ENCODE results near the gene TUBB6. TPM values are rescaled to one million over a fixed set of nuclear protein-coding genes. Genes with fewer than 3 reads are reported as not detected.

TUBB6 gene
- polyA plus RNA-seq, 1 donor: 58.9 TPM

DNA sequence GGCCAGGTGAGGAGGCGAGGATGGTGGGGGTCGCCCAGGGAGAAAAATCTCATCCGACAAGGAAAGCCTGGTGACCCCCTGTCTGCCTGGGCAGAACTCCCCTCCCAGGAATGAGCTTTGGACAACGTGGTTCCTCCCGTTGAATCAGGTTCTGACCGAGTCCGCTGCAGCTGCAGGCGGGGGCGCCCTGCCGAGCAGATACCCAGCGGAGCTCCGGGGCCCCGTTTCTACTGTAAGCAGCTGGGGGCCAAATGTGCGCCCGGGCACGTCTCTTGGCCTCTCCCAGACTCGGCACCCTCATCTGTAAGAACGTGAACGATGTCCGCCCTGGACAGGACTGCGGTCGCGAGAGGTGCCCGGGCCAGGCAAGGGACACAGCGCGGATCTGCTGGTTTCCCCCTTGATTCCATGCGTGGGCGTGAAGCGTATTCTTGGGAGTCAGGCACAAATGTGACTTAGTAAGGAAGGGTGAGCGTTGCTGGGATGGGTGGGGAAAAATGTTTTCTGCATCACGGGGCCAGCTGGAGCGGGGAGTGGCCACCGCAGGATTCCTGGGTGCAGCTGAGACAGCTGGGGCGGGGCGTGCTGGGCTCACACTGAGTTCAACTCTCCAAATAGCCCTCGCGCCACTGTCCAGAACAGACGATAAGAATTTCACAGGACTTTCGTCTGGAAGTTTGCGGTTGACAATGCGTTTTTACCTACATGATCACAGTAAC, 20.2 kb upstream of the TUBB6 start:
- peak; percentile 56 for DNase-seq

DNA sequence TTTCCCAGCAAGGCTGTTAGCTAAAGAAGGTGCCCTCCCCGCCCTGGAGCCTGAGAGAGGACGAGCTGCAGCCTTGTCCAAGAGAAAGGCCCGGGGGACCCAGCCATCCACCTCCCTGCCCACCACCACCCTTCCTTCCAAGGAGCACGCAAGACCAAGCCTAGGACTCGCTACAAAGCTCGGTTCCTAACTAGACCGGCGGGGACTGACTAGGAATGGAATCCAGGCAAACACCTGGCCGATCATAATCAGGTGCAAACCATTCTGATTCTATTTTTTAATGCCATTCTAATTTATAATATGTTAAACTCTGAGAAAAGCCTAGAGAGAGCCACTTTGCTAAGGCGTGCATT, 19.7 kb upstream of the TUBB6 start:
- no peak for DNase-seq

DNA sequence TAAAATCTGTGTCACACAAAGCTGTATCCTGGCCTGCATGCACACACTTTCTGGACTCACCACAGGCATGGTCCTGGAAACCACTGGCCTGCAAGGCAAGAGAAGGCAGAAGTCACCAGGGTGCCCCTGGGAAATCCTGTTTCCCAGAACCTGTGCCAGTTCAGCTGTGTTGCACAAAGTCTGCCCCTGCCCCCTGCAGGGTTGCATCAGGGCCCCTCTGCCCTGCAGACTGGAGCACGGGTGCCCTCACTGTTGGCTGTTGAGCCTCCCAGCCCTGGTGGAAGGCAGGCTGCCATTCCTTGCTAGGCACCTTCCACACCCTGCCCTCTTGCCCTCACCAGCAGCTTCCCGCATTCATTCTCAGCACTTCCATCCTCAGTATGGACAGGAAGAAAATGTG, 18.0 kb upstream of the TUBB6 start:
- no peak for DNase-seq

DNA sequence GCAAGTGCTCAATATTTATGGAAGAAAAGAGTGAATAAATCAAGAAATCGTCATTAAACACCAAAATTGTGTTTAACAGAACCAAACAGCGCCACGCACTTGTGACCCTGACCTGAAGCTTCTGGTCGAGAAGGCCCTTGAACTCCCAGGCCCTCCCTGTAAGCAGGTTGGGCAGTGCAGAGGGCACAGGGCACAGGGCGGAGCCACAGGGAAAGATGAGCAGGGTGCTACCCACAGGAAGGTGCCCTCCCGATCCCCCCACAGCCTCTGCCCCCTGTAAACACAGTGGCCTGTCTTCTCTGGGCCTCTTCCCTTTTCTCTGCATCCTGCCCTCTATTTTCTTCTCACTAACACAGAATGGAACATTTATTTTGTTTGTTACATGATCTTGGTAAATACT, 16.9 kb upstream of the TUBB6 start:
- DNase-seq: no peak

DNA sequence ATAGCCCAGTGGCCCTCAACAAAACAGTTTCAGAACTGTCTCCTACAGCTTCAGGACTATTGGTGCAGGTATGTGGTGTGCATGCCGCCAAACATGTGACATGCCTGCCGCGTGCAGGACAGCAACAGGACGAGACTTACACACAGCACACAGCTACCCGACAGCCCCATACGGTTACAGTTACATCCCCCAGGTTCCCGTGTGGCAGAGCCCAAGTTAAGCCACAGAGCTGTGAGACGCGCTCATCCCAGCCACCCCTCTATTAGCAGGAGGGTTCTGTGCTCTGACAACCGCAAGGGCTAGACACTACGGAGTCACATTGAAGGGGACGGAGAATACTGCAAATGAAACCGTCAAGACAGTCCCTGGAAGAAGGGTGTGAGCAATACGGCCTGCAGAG, 16.4 kb upstream of the TUBB6 start:
- no peak for DNase-seq

DNA sequence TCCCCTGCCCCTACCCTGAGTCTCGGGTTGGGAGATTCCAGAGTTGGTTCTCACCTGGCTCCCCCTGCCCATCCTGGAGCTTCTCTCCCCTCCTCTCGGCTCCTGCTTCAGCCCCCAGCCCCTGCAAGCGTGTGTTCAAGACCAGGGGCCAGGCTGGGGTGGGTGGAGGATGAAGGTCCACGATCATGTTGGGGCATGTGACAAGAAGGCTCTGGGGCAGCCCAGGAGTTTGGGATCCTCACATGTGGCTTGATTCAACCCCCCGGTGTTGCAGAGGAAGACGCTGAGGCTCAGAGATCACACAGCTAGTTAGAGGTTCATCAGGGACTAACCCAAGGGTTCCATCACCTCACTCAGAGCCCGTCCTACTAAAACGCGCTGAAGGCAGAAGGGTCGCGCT, 14.2 kb upstream of the TUBB6 start:
- DNase-seq: no peak

DNA sequence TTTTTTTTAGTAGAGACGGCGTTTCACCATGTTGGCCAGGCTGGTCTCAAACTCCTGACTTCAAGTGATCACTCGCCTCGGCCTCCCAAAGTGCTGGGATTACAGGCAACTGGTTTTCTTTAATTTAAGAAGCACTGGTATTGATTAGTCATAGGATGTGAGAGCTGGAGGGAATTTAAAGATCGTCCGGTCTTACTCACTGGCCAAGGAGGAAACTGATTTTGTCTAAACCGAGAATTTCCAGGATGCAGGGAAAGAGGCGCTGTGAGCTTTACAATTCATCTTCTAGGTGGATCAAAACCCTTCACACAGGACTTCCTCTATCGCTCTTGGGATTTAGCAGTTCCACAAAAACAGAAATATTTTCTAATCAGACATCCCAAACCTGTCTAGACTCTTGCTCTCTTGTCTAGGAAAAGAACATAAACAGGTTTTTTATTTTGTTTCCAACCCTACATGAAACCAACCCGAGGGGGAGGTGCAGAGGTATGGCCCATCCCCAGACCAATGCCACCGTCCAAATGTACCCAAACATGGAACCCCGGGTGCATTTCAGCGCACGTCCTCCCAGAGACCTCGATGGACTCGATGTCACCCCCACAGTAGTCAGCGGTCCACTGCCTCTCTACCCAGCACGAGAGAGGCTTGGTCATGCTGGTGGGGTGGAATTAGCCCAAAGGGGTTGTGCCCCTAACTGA, 12.5 kb upstream of the TUBB6 start:
- DNase-seq: no peak

DNA sequence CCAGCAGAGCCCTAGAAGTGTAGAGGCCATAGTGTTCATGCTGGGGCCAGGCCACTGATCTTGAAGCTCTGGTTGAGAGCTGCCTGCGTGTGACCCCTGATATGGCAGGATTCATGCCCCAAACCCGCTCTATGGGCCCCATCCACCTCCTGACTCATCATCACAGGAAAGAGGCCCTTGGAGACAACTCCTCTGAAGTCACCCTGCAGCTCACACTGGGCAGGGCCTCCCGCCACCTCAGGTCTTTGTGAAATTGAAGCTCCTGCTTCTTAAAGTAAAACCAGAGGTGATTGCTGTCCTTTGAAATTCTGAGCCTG, 12.0 kb upstream of the TUBB6 start:
- DNase-seq: no peak

DNA sequence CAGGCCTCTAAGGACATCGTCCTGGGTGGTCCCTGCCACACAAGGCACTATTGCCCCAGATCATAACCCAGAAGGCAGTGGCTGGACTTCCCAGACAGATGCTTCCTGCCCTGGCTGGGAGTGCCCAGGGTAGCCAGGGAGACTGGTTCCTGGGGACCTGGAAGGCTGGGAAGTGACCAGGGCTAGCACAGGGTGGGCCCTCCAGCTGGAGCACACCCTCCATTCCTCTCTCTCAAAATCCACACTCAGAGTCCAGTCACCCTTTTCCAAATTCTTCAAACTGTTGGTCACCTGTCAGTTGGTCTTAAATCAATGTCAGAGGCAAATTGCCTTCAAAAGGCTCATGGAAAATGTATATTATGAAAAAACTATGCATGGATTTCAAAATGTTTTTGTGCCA, 11.6 kb upstream of the TUBB6 start:
- DNase-seq: no peak

DNA sequence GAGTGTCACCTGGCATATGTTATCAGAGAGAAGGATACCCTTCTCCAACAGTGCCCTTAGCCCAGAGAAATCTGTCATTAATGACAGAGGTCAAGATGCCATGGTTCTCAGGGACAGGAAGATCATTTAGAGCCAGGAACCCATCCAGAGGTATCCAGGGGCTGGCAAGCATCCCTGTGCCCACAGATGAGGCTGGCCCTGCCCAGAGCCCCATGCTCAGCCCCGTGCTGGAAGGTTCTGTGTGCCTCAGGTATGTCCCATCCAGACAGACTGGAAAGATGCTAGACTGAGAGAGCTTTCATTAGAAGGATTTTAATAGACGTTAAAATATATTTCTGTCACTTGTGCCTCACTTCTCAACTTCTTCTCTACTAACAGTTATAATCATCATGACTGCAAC, 8.2 kb upstream of the TUBB6 start:
- DNase-seq: no peak

DNA sequence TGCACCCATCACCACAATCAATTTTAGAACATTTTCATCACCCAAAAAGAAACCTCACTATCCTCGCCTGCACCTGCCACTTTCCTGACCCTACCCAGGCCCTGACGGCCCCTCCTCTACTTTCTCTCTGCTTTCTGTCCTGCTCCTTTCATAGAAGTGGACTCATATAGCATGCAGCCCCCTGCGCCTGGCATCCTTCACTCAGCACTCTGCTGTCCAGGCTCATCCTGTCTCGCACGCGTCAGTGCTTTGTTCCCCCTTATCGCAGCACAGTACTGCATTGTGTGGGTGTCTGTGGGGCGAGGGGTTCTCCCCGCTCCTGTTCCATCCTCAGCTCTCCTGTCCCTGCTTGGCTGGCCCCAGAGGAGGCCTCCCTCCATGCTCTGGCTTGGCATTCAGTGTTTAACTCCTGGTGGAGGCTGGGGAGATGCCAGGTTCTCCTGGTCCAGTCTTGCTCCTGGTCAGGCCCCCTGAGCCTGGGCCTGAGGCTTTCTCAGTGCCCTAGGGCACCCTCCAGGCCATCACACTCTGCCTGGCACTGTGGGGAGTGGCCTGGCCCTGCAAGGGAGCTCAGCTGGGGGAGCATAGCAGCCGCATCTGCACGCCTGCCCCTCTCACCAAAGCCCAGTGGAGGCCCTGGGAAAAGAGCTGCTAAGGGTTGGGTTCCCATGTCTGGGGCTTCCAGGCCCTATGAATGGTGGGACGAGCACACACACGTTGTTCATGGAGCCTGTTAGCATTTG, 6.6 kb upstream of the TUBB6 start:
- no peak for DNase-seq

DNA sequence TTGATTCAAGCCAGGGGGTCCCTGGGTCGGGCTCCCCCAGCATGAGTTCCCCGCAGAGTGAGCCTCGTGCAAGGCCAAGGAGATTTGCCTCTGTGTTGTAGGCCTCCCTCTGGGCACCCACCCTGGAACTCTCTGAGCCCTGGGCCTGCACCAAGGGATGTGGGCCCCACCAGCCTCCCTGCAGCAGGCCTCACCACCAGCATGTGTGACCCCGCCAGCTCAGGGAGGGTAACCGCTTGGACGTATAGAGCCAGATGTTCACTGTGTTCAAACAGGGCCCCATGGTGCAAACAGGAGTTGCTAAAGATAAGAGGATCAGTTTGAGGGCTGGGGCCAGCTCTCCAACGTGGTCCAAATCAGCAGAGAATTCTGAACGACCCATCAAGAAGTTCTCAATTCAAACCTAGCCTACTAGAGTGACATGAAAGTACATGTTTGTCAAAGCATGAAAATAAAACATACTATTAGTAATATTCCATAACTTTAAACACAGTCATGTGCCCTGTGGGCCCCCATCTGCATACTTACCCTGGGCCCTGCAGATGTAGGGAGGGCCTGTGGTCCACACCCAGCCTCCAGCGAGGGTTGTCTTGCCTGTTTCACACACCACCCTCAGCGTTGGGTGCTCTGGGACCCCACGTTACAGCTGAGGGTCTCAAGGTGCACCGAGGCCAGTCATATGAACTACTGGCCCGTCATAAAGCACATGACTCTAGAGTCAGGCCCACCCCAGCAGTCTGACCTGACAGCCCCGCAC, 5.5 kb upstream of the TUBB6 start:
- DNase-seq: no peak

DNA sequence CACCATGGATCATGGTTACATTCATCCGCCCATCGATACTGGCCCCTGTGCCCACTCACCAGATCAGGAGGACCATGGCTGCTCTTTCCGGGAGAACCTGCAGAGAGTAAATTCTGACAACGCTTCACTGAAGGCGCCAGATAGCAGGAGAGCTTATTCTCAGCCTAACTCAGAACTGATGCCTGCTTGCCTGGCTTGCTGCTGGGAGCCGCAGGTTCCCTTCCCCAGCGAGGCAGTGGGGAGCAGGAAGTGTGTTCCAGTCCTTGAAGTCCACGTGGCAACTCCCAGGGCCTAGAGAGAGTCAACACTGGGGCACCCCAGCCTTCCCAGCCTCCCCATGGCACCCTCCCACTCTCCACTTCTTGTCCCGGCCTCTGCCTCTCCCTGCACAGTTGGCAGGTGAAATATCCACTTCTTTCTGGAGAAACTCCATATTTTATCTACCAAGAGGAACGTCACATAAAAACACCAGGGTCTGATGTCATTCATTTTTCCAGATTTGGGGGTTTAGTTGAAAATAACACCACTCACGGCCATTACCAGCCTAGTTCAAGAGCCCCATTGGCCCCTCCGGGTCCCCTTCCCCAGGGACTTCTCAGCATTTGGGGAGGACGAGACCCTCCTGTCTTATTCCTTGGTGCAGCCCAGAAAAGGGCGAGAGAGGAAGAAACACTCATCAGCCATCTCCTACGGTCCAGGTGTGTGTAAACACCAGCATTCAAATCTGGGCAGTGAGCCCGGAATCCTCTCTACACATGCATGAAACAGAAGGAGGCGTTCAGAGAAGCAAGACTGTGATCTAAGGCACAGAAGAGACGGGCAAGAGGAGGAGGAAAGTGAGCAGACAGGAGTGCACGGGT, 3.5 kb upstream of the TUBB6 start:
- no peak for DNase-seq

DNA sequence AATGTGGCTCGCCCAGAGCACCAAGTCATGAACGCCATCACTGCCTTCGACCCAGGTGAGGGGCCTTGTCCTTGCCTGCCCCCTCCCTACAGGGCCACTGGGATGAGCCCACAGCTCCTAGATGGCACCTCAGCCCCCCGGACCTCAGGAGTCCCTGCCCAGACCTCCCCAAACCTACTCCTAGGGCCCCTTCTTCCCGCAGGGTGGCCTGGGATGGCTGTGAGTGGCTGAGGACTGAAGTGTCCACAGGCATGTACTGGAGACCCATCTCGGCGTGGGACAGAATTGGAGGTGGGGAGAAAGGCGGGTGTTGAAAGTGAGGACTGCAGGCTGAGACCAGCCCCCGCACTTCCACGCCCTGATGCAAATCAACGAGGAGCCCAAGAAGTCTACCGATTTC, 2.8 kb upstream of the TUBB6 start:
- no peak for DNase-seq

DNA sequence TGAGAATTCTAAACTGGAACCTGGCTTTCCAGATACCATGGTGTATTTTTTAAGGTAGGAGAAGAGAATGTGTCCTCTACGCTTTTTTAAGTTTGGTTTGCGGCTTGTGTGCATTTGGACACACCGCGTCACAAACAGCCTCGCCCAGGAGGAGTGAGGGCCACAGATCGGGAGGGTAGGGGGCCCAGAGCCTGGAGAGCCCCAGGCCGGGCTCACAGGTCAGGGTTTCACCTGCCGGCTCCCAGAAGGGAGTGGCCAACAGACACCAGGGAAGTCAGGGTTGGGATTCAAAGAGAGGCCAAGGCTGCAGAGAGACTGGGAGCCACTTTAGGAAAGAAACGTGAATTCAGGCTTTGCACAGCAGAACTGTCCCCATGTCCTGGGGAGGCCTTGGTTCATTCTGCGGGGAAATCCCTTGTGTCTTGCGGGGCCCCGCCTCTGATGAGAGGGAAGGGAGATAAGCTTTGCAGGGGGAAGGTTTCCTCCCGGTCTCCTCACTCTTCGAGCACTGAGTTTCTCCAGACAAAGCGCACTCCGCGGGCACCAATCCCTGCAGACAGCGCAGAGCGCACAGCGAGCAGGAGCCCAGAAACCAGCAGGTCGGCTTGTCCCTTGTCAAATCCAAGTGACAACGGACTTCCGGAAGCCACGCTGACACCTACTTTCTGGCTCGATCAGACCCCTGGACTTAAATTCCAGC, 2.0 kb upstream of the TUBB6 start:
- DNase-seq: no peak

DNA sequence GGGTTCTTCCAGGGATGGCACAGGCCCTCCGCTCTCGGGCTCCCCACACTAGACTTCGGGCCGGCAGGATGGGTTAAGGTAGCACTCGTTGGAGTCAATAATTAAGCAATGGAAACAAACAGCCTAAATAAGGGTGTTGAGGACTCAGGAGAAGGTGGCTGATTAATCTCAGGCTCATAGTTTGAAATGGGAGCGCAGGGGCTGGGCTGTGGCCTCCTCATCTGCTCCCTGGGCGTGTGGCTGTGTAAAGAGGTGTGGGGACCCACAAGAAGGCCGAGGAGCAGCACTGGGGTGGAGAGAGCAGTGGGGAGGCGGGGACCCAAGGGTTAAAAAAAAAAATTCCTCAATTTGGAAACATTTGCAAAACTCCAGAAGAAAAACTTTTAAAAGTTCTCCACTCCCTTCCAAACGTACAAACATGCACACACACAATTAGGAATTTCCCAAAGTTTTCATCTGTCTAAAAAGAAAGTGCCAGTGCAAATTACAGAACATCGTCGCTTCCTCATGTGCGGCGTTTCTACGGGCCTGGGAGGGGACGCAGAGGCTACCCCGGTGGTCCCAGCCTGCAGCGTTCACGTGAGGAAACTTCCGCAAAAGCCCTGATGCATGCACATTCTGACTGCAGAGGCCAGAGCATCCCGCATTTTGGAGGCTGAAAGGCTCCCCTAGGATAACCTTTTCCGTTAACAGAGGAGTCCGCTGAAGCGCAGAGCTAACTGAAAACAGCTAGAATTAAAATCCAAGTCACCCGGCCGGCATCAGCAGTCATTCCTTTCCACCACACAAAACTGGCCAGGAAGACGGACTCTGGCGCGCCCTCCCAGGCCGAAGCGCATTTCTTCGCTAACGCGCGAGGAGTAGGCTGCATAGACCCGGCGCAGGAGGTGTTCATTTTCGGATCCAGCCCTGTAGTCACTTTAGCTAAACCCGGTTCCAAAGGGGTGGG, 1.0 kb upstream of the TUBB6 start:
- no peak for DNase-seq

DNA sequence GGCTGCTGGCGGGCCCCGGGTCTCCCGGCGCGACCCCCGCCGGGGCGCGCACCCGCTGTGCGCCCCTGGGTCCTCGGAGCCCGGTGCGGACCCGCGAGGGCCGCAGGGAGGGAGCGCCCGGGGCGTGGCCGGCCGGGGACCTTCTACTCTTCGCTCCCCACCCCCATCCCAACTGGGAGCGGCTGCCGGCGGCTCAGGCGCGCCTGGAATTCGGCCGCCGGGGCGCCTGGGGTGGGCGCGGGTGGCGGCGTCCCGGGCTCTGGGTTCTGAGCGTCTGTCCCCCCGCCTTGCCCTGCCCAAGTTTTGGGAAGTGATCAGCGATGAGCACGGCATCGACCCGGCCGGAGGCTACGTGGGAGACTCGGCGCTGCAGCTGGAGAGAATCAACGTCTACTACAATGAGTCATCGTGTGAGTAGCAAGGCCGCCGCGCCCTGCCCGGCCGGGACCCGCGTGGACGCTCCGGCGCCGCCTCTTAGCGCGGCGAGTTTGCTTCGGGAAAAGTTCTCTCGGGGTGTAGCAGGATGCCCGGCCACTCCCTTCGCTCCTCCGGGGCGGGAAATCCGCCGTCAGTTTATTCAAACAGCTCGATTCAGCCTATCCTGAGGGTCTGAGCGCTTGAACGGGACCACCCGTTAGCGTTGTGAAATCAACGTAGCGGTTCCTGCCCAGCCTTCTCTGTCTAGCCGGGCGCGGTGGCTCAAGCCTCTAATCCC, 502 bp downstream of the TUBB6 start:
- DNase-seq: no peak

DNA sequence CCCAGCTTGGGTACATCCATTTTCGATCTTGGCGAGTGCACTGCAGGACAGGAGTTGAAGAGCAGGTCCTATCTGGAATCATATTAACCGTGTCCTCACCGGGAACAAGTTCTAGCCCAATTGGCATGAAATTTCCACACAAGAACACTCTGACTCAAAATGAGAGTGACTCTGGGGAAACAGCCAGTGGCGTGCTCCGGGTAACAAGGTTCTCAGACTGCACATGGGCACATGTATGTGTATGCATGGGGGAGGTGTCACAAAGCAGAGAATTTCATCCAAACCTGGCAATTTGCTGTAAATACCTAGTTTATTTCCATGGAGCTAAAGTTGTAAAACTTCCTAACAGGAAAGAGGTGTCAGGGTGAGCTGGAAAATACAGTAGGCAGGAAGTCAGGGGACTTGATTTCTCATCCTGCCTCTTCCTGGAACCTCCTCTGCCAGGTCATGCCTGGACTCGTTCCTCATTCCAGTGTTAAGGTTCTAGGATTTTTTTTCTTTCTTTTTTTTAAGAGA, 1.7 kb downstream of the TUBB6 start:
- DNase-seq: no peak

DNA sequence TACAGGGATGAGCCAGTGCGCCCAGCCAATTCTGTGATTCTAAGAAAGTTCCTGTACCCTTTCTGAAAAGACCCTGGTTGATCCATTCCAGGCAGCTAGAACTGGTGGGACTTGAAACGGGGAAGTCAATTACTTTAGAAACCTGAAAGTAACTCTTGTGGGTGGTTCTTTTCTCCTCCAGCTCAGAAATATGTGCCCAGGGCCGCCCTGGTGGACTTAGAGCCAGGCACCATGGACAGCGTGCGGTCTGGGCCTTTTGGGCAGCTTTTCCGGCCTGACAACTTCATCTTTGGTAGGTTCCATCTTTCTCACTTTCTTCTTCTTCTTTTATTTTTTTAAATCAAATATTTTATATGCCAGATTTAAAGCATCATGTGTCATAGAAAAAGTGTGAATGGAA, 2.7 kb downstream of the TUBB6 start:
- no peak for DNase-seq

Measured in left kidney (tissue), 2 donors.